Occipital lobe (tissue), 2 donors: Measurements from ENCODE around the gene SYNJ2. TPM values are rescaled to one million over a fixed set of nuclear protein-coding genes. Genes with fewer than 3 reads are reported as not detected.

Source experiments
- DNase-seq: peaks from one replicate; lab custom pipeline; 2025; lab: John Stamatoyannopoulos, UW
- total RNA-seq: library from RNA; depleted of rRNA; stranded (reverse); fragments of >200 nt; gene quantifications from one replicate; pipeline ENCODE4 v1.2.3, GENCODE V29; 2014

SYNJ2 gene
- total RNA-seq, 1 donor from 2014 or later = 7.2 TPM

DNA sequence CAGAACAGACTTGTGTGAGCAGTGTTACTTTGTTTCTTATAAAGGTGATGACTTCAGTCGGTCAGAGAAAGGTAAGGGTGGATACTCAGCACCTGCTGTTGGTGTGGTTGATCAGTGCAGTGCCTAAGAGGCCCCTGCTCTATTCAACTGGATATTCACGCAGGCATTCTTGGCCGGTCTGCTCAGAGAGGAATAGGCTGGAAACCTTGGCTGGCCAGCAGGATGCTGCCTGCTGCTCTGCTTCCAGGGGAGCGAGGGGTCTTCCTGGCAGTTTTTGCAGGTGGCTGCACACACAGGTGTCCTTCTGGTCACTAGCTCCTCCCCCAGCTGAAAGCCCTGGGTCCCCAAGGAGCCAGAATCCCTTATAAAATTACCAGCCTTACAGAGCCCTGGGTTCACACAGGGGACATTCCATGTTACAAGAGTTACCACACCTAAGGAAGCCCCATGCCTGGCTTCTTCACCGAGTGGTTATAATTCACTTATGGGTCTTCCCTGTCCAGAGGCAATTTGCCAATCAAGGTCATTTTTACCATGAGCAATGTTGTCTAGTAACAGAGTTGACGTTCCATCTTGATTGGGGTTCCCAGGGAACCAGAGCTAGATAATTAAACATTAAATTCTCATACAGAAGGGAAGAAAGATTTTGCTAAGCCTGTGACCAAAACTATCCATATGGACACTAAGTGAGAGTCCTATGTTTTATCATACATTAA is 16.4 kb downstream of the SYNJ2 start:
- DNase-seq = no peak

DNA sequence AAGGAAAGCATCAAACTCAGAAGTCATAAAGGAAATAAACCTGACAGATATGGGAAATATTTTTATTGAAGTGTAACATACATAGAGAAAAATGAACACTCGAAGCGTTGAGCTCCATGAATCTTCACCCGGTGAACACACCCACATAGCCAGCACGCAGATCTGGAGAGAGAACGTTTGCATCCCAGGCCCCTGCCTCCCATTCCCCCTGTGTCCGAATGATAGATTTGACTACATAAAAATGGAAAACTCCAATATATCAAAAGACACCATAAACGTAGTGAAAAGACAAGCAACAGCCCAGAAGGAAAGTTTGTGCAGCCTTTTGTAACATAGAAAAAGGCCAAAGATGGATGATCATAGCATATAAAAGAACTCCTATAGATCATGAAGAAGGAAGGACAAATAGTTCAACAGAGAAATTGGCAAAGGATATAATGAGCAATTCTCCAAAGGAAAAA is 17.1 kb downstream of the SYNJ2 start:
- no peak for DNase-seq

DNA sequence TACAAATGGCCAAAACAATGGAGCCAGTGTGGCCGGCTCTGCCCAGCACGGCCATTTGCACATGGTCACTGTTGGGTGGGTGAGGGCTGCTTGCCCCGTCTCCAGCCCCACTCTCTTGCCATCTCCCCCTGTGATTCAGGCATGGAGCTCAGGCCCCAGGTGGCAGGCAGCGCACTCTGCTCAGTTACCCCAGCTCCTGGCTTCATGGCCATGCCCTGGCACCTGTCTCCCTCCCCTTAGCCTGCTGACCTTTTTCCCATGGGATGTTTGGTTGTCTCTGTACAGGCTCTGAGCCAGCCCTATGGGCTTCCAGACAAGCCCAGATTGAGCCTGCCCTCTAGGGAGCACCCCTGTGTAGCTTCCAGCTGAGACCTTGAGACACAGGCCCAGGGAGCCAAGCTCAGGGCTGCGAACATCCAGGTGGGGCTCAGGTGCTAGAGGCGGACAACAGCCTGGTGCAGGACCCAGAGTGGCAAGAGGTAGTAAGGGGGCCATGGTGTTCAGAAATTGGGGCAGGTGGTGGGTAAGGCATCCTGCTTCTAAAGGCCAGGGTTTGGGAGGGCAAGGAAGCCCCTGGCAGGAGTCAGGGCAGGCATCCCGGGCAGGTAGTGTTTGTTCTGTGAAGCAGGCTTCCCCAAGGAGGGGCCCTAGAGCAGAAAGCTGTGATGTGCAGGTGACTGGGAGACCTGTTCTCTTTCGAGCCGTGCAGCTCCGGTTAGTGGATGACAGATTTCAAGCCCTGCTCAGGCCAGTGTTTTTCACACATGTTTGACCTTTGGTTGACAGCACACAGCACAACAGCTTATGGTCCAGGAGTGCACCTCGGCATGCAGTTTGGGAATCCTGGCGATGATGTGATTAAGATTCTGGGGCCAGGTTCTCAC is 17.7 kb downstream of the SYNJ2 start:
- peak; percentile 64 for DNase-seq

DNA sequence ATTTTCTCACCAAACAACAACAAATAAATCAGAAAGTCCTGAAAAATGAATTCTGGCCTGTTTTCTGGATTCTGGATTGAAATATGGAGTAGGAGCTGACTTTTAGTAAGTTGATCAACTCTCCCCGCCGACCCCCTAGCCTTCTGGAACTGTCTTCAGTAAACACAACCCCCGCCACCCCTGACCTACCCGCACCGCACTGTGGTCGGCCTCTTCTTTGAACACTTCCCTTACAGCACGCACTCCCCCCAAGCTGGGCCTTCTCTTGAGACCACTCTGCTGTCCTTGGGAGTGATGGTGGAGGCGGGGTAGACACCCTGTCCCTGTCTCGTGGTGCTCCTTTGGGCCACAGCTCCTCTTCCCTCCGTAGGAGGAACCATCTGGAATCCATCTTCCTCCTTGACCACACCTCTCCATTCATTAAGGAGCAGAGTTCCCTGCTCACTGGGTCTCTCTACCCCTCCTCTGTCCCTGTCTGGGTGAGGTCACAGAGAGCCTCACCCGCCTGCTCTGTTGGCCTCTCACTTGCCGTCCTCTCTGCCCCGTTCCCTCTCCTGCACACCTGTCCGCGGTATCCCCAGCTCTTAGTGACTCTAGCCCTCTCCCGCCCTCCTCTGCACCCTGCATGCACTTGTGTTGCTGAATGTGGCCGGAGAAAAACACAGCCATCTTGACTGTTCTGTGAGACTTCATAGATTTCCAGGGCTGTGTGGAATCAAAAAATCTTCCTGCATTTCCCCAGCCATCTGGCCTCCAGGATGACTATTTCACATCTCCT is 19.1 kb downstream of the SYNJ2 start:
- no peak for DNase-seq

DNA sequence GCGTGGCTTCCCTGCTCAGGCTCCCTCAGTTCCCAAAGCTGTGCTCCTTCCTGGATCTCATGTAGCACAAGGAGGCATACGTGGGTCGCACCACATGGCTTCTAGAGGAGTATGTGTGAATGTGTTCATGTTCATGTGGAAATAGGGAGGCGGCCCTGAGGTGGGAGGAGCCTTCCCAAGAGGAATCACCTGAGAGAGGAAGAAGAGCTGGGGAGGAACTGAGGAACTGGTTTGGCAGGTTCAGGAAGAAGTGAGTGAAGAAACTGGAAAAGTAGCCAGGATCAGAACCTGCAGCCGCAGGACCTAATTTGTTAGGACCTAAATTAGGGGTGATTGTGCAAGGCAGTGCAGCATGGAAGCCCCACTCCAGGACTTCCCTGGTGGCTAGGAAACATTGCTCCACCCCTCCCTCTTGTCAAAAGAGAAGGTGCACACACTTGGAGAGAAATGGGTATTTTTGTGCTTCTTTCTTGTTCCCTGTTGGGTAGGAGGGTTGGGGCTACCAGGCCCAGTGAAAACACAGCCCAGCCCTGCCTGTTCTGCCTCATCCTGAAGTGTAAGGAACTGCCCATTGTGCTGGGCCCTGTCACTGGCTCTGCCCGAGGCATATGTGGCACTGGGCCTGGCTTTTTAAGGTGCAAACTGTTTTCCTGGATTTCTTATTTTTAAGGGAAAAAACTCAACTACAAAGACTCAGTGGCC is 20.7 kb downstream of the SYNJ2 start:
- DNase-seq = no peak

DNA sequence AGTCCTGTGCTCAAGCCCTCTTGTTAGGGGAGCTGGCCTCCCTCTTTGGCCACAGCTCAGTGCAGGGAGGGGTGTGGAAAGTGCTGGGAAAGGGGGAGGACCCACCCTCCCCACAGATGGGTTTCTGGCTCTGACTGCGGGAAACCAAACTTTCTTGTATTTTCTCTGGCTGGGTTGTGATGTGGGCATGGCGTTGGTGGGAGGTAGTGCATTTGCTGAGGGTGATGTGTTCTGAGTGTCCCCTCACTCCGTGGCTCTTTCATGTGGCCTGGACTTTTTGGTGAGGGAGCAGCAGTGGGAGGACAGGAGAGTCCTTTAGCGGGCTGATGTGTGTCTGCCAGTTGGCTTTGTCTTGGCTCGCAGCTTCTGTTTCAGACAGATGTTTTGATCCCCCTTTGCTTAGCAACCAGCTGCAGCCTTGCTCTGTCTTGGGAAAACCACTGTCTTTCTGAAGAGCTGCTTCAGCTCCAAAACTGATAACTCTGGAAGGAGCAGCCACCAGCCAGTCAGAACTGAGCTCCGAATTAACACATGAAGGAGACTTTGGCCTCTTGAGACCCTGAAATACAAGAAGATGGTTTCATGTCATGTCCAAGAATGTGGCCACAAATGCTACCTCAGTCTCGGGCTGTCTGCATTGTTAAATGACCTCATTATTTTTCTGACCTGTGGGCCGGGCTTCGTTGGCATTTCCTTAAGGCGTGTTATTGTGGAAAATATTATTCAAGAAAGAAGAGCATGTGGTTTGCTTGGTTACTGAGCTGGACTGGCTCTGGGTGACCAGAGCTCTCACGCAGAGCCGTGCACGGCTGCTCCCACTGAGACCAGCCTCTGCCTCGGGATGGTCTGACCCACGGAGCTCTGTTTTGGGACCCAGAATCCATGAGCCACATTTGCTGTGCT is 21.5 kb downstream of the SYNJ2 start:
- DNase-seq = no peak

DNA sequence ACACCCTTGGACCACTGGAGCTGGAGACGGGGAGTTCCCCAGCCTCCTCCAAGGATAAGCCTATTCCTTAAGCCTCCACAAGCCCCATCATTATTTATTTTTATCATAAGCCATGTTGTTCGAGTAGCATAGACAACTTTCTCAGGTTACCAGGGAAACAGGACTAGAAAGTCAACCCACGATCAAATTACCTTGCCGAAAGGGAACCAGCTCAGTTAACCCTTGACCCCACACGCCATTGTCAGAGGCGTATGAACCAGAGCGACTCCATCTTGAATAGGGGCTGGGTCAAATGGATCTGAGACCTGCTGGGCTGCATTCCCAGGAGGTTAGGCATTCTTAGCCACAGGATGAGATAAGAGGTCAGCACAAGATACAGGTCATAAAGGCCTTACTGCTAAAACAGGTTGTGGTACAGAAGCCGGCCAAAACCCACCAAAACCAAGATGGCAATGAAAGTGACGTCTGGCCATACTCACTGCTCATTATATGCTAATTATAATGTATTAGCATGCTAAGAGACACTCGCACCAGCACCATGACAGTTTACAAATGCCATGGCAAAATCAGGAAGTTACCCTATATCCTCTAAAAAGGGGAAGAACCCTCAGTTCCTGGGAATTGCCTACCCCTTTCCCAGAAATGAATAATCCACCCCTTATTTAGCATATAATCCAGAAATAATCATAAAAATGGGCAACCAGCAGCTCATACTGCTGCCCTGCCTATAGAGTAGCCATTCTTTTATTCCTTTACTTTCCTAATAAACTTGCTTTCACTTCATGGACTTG is 22.4 kb downstream of the SYNJ2 start:
- no peak for DNase-seq

DNA sequence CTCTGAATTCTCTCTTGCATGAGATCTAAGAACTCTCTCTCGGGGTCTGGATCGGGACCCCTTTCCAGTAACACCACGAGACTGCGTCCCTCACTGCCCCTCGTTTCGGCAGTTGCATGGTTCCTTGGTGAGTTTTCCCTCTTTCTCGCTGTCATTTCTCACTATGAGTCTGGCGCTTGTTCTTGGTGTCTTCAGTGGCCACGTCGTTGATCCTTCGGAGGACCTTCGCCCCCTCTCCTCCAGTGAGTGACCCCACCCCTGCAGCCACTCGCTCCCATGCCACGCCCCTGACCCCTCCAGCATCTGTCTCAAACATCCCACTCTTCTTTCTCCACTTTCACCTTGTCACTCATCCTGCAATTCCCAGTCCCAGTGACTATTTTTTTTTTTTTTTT is 23.0 kb downstream of the SYNJ2 start:
- DNase-seq = no peak

DNA sequence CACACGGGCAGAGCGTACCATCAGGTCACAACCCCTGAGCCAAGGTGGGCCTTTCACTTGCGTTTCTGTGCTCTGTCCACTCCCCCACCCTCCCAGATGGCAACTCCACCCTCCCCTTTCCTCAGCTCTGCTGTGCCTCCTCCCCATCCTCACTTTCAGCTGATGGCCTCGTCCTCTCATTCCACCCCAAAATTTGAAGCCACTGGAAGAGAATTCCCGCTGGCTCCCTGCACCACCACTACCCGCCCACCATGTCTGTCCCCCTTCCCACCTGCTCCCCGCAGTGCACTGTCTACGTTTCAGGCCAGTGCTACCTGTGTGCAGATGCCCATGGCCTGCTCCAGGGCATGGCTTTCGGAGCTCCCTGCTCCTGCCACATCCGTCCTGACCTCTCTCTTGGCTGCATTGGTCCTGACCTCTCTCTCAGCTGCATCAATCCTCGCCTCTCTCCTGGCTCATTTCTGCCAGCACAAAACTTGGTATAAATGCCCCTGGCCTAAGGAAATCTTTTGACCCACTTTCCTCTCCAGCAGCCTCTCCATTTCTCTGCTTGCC is 24.0 kb downstream of the SYNJ2 start:
- no peak for DNase-seq

DNA sequence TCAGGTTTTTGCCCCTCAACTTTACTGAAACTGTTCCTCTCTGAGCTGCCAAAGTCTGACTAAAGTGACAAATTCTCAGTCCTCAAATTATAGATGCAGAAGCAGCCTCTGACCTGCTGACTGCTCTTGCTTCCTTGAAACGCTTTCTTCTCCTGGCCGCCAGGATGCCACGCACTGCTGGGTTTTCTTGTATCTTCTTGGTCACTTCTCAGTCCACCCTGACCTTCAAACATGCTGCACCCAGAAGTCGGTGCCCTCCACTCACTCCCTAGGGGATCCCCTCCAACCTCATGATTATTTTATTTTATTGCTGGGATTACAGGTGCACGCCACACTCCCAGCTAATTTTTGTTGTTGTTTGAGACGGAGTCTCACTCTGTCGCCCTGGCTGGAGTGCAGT is 24.7 kb downstream of the SYNJ2 start:
- no peak for DNase-seq

DNA sequence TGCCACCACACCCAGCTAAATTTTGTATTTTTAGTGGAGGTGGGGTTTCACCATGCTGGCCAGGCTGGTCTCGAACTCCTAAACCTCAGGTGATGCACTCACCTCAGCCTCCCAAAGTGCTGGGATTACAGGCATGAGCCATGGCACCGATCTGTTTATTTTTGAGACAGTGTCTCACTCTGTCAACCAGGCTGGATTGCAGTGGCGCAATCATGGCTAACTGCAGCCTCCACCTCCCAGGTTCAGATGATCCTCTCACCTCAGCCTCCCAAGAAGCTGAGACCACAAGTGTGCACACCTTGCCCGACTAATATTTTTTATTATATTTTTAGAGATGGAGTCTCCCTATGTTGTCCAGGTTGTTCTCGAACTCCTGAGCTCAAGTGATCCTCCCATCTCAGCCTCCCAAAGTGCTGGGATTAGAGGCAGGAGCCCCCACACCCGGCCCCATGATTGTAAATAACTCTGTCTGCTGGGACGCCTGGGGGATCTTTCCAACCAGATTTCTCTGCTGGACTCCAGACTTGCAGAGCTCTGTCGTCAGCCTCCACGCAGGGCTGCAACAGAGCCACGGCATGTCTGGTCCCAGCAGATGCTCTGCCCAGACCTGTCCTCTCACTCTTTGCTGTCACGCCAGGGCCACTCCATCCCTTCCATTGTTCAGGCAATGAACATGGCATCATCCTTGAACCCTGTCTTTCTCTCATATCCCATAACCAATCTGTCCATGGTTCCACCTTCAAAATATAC is 25.3 kb downstream of the SYNJ2 start:
- DNase-seq = no peak

DNA sequence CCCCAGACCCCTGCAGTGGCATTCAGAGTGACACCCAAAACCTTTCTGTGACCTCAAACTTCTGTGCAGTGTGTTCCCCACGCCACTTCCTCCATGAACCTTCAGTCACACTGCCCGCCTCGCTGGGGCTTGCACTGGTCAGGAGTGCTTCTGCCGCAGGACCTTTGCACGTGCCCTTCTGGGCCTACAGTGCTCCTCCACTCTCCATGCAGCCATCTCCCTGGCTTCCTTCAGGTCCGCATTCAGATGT is 27.1 kb downstream of the SYNJ2 start:
- no peak for DNase-seq

DNA sequence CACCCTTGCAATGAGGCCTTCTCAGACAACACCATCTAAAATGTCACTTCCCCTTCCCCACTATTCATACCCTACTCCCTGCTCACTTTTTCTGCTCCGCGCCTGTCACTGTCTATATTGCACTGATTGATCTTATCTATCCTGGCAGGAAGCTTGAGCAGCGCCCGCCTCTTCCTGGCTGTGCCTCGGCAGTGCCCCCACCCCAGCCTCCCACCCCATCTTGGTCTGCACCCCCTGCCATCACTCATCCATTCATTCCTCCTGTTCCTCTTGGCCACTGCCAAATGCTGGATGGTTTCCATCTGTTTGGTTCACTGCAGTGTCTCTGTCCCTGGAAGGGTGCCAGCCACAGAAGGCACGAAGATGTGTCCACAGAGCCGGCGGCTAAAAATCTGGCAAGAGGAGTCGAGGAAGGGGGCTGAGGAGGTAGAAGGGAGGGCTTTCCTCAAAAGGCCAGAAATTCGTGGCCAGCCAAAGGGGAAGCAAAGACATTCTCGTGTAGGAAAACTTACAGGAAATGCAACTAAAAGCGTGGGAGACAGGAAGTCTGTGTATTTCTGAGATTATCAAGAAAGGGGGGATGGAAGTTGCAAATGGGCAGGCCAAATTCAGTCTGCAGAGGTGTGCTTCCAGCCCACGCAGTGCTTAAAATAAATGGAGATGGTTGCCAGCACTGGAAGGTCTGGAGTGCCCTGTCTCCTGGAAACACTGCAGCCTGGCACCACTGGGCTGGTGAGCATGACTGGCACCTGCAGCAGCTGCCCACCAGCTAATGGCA is 27.6 kb downstream of the SYNJ2 start:
- peak; percentile 76 for DNase-seq

DNA sequence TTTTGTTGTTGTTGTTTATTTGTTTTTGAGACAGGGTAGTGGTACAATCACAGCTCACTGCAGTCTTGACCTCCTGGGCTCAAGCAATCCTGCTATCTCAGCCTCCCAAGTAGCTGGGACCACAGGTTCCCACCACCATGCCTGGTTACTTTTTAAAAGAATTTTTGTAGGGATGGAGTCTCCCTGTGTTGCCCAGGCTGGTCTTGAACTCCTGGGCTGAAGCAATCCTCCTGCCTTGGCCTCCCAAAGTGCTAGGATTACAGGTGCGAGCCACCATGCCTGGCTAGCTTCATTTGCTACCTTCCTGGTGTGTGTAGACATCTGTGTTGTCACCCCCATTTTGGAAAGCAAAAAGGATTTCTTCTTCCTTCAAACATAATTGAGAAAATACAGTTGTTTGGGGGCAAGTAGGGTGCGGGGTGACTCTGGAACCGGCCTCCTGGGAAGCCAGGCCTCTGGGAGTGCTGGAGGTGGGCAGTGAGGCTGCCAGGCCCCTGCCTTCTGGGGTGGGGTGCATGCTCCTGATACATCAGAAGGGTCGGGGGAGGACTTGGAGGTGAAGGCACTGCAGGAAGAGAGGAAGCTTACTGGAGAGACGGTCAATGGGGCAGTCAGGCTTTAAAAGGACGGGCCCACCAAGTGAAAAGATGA is 28.4 kb downstream of the SYNJ2 start:
- no peak for DNase-seq

DNA sequence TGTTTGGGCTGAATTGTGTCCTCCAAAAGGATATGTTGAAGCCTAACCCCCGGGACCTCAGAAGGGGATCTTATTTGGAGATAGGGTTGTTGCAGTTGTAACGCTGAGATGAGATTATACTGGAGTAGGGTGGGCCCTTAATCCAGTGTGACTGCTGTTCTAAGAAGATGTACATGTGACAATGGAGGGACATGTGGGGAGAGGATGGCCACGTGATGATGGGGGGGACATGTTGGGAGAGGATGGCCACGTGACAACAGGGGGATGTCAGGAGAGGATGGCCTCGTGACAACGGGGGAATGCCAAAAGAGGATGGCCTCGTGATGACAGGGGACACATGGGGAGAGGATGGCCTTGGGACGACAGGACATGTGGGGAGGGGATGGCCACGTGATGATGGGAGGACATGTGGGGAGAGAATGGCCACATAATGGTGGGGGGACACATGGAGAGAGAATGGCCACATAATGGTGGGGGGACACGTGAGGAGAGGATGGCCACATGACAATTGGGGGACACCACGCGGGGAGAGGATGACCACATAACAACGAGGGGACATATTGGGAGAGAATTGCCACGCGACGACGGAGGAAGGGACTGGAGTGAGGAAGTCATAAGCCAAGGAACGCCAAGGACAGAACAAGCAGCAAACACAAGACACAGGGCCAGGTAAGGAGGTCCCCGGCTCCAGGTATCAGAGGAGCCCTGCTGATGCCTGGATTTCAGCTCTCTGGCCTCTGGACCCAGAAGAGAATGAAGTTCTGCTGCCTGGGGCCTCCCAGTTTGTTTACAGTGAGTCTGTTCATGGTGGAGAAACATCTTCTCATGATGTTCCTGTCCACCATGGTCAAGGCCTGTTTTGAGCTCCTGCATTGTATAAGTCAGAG is 29.2 kb downstream of the SYNJ2 start:
- DNase-seq = no peak

DNA sequence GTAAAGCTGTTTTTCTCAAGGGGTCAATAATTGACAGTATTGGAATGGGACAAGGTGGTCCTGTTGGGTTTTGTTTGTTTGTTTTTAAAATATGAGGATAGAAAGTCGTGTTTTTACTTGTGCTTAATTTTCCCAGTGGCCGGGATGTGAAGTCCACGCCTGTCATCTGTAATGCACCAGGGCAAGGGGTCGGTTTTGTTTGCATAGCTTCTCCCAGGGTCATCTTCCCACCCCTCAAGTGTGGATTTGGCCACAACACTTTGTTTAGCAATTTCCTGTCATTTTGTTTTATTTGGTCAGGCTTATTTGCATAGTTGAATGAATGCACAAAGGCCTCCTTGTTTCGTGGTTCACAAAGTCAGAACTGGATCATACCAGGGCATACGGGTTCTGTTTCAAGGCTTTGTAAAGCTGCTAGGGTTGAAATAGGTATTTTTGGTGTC is 29.8 kb downstream of the SYNJ2 start:
- no peak for DNase-seq
